HCT116 (cell line): Measurements from ENCODE around the gene HDAC8. TPM values are rescaled to one million over a fixed set of nuclear protein-coding genes. Genes with fewer than 3 reads are reported as not detected.

Experiments
- ATAC-seq: fragments of 200-7000 bp; cut with Tn5 transposase; 2 replicates; pipeline ENCODE4 v1.9.1; 2020; ENCODE audit warnings: mild to moderate bottlenecking, moderate library complexity
- BruUV-seq: library from RNA; stranded (reverse); fragments of 400-500 nt; replicated peaks from 2 replicates; lab custom pipeline; 2021; lab: Mats Ljungman, UMichigan
- CTCF ChIA-PET: fragments of 300-600 bp; sonication (Branson Sonifier 250); formaldehyde crosslinking; loops from one replicate; lab custom pipeline; 2021; ENCODE audit warnings: antibody characterized with exemption; lab: Charles Lee
- POLR2A ChIA-PET: fragments of 300-600, 350-600 bp; sonication (Branson Sonifier 250); formaldehyde crosslinking; loops from one replicate; lab custom pipeline; 2021; ENCODE audit warnings: antibody characterized with exemption; lab: Charles Lee
- RAD21 ChIA-PET, 2 experiments: fragments of 300-600 bp; sonication (Branson Sonifier 250); formaldehyde crosslinking; loops; one replicate each; lab custom pipeline; 2023; ENCODE audit warnings: low total read pairs in 2 of 2; ENCODE audit not compliant: uncharacterized antibody in 2 of 2, unreplicated experiment in 2 of 2, low non-redundant PET in 1 of 2; lab: Charles Lee
- DNase-seq: peaks from one replicate; pipeline ENCODE4 v3.0.0-alpha.2; 2010; ENCODE audit warnings: low read depth, low spot score
- H2AFZ ChIP-seq: fragments of 200-600 bp; shearing (Covaris generic), sonication (generic); 2 replicates; pipeline ENCODE4 v1.6.1; 2017; ENCODE audit warnings: low read depth, mixed run types, mixed read lengths, antibody characterized with exemption, low read length; ENCODE audit not compliant: poor library complexity, severe bottlenecking
- H3K27ac ChIP-seq: 2 replicates; pipeline ENCODE4 v1.5.1; 2012; ENCODE audit warnings: low read depth, low read length
- H3K27me3 ChIP-seq: fragments of 200-600 bp; sonication (generic); 2 replicates; pipeline ENCODE4 v1.6.1; 2016; ENCODE audit warnings: mixed run types, low read length, mixed read lengths; ENCODE audit not compliant: insufficient read depth
- H3K36me3 ChIP-seq, 2 experiments: fragments of 200-500 bp in 1 of 2; fragments of 200-600 bp in 1 of 2; sonication (Bioruptor generic) in 1 of 2; sonication (generic) in 1 of 2; 2 replicates each; pipeline versions ENCODE4 v1.5.1 to v1.6.1; 2014 to 2016; ENCODE audit warnings: low read length in 2 of 2, inconsistent platforms in 1 of 2, mixed read lengths in 1 of 2, mixed run types in 1 of 2; ENCODE audit not compliant: insufficient read depth in 2 of 2, control insufficient read depth in 1 of 2
- H3K4me1 ChIP-seq, 2 experiments: fragments of 200-600 bp in 1 of 2; sonication (generic) in 1 of 2; 2 replicates each; pipeline versions ENCODE4 v1.5.1 to v1.6.1; 2012 to 2017; ENCODE audit warnings: low read length in 2 of 2, inconsistent platforms in 1 of 2, mild to moderate bottlenecking in 1 of 2, mixed read lengths in 1 of 2, mixed run types in 1 of 2, moderate library complexity in 1 of 2; ENCODE audit not compliant: insufficient read depth in 2 of 2, control insufficient read depth in 1 of 2
- H3K4me2 ChIP-seq: fragments of 200-600 bp; sonication (generic); 2 replicates; pipeline ENCODE4 v1.6.1; 2017; ENCODE audit warnings: mixed run types, low read length, mixed read lengths
- H3K4me3 ChIP-seq, 2 experiments: fragments of 200-600 bp in 1 of 2; sonication (generic) in 1 of 2; replicated peaks in 1 of 2; 2 replicates each; pipeline ENCODE4 v1.5.1; 2011 to 2016; ENCODE audit warnings: low read length in 2 of 2, control low read depth in 1 of 2, low read depth in 1 of 2, mild to moderate bottlenecking in 1 of 2, mixed read lengths in 1 of 2, mixed run types in 1 of 2
- H3K79me2 ChIP-seq: fragments of 200-600 bp; sonication (generic); 2 replicates; pipeline ENCODE4 v1.6.1; 2017; ENCODE audit warnings: mild to moderate bottlenecking, mixed run types, low read length, moderate library complexity, mixed read lengths; ENCODE audit not compliant: insufficient read depth
- H3K9ac ChIP-seq: fragments of 200-600 bp; sonication (generic); 2 replicates; pipeline ENCODE4 v1.6.1; 2016; ENCODE audit warnings: low read length, mixed read lengths
- H3K9me2 ChIP-seq: fragments of 200-600 bp; sonication (generic), shearing (Covaris generic); 2 replicates; pipeline ENCODE4 v1.6.1; 2017; ENCODE audit warnings: mixed run types, mild to moderate bottlenecking, moderate library complexity; ENCODE audit not compliant: insufficient read depth
- H3K9me3 ChIP-seq, 2 experiments: fragments of 200-500 bp in 1 of 2; fragments of 200-600 bp in 1 of 2; sonication (Bioruptor generic) in 1 of 2; sonication (generic) in 1 of 2; 2 replicates each; pipeline ENCODE4 v1.6.1; 2014 to 2017; ENCODE audit warnings: low read length in 2 of 2, mixed read lengths in 2 of 2, inconsistent platforms in 1 of 2, low read depth in 1 of 2, mild to moderate bottlenecking in 1 of 2, mixed run types in 1 of 2, moderate library complexity in 1 of 2; ENCODE audit not compliant: control insufficient read depth in 1 of 2, insufficient read depth in 1 of 2
- H4K20me1 ChIP-seq: fragments of 200-600 bp; sonication (generic), shearing (Covaris generic); 2 replicates; pipeline ENCODE4 v1.6.1; 2017; ENCODE audit warnings: mixed run types, mild to moderate bottlenecking, moderate library complexity; ENCODE audit not compliant: insufficient read depth
- CBX3 ChIP-seq: IDR thresholded peaks from 2 replicates; pipeline ENCODE4 v1.6.1; 2012; ENCODE audit warnings: low read depth
- CEBPB ChIP-seq: IDR thresholded peaks from 2 replicates; pipeline ENCODE4 v1.6.1; 2012; ENCODE audit warnings: low read depth
- EGR1 ChIP-seq: IDR thresholded peaks from 2 replicates; pipeline ENCODE4 v1.6.1; 2012; ENCODE audit warnings: low read depth
- ELF1 ChIP-seq: IDR thresholded peaks from 2 replicates; pipeline ENCODE4 v1.6.1; 2012; ENCODE audit warnings: low read depth, borderline replicate concordance
- EZH2 ChIP-seq: fragments of 200-600 bp; sonication (generic); IDR thresholded peaks from 2 replicates; pipeline ENCODE4 v1.6.1; 2017; ENCODE audit warnings: antibody characterized with exemption, mixed run types
- EZH2phosphoT487 ChIP-seq: fragments of 200-600 bp; IDR thresholded peaks from 2 replicates; pipeline ENCODE4 v1.6.1; 2018; ENCODE audit warnings: antibody characterized with exemption, borderline replicate concordance
- JUND ChIP-seq: IDR thresholded peaks from 2 replicates; pipeline ENCODE4 v1.6.1; 2012
- POLR2A ChIP-seq: IDR thresholded peaks from 2 replicates; pipeline ENCODE4 v1.7.0; 2011; ENCODE audit warnings: borderline replicate concordance; ENCODE audit not compliant: insufficient read depth, insufficient read length; ENCODE audit errors: extremely low read depth
- POLR2AphosphoS5 ChIP-seq: IDR thresholded peaks from 2 replicates; pipeline ENCODE4 v1.6.1; 2011; ENCODE audit warnings: mild to moderate bottlenecking, low read depth, low read length, moderate library complexity
- RAD21 ChIP-seq: IDR thresholded peaks from 2 replicates; pipeline ENCODE4 v1.6.1; 2012; ENCODE audit warnings: low read depth, mild to moderate bottlenecking
- SIN3A ChIP-seq: IDR thresholded peaks from 2 replicates; pipeline ENCODE4 v1.6.1; 2012; ENCODE audit warnings: low read depth
- SP1 ChIP-seq: IDR thresholded peaks from 2 replicates; pipeline ENCODE4 v1.6.1; 2012; ENCODE audit warnings: low read depth
- SRF ChIP-seq: IDR thresholded peaks from 2 replicates; pipeline ENCODE4 v1.6.1; 2012; ENCODE audit warnings: low read depth
- TCF7L2 ChIP-seq: IDR thresholded peaks from 2 replicates; pipeline ENCODE4 v1.7.0; 2011; ENCODE audit warnings: borderline replicate concordance, inconsistent platforms; ENCODE audit not compliant: insufficient read depth, insufficient read length; ENCODE audit errors: extremely low read depth
- YY1 ChIP-seq: IDR thresholded peaks from 2 replicates; pipeline ENCODE4 v1.6.1; 2011; ENCODE audit warnings: low read length, low read depth, moderate library complexity, mild to moderate bottlenecking; ENCODE audit not compliant: insufficient replicate concordance; ENCODE audit errors: extremely low read depth
- ZNF274 ChIP-seq: fragments of 200-500 bp; sonication (Bioruptor generic); IDR thresholded peaks from 2 replicates; pipeline ENCODE4 v1.6.1; 2014; ENCODE audit warnings: mild to moderate bottlenecking, low read depth, low read length, inconsistent platforms
- intact Hi-C: fragments of 100-400 bp; cut with micrococcal nuclease; formaldehyde crosslinking; loops from 2 replicates; pipeline ENCODE4 v1.10.0; 2022
- total RNA-seq: library from RNA; stranded (reverse); gene quantifications from one replicate; pipeline ENCODE4 v1.2.1, GENCODE V29; 2021; ENCODE audit not compliant: unreplicated experiment
- TF ChIP-seq, protein P1 (sequence below): IDR thresholded peaks from 2 replicates; pipeline ENCODE4 v1.6.1; 2012; ENCODE audit warnings: low read depth
- TF ChIP-seq, protein P2 (sequence below): IDR thresholded peaks from 2 replicates; pipeline ENCODE4 v1.6.1; 2012
- TF ChIP-seq, protein P3 (sequence below): IDR thresholded peaks from 2 replicates; pipeline ENCODE4 v1.6.1; 2012
- TF ChIP-seq, protein P4 (sequence below): IDR thresholded peaks from 2 replicates; pipeline ENCODE4 v1.6.1; 2011; ENCODE audit warnings: mild to moderate bottlenecking, low read length, moderate library complexity; ENCODE audit not compliant: insufficient replicate concordance; ENCODE audit errors: extremely low read depth

Gene HDAC8
- total RNA-seq, 1 experiment from 2014 or later: 24.1 TPM

DNA sequence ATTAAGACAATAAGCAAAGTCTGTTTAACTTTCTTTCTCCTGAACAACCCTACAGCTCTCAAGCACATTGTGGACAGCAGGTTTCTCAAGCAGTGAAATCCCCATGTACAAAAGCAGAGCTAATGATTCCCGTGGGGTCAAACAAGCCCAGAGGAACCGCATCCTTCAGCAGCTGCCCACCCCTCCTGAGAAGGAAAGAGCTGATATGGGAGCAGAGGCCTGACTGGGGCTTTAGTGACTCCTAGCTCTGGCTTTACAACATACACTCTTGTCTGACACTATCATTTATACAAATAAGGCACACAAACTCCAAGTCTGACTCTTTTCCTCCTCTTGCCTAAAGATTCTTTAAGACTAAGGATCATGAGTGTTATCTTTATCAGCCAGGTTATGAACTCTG, 32.8 kb downstream of the HDAC8 start:
- Histone ChIP-seq H3K36me3 (no peaks in the 10 kb centered on the region; a peak in 1 of 4 replicates), H2AFZ (no peak overlapping the region), H4K20me1 (no peaks in the 10 kb centered on the region), H3K9ac (no peak overlapping the region), H3K27ac (no peak overlapping the region), H3K27me3 (no peaks in the 10 kb centered on the region), H3K79me2 (no peaks in the 10 kb centered on the region), H3K4me2 (no peak overlapping the region), H3K4me1 (no peaks in the 10 kb centered on the region), H3K9me3 (no peaks in the 10 kb centered on the region), H3K9me2 (no peaks in the 10 kb centered on the region), H3K4me3 (no peak overlapping the region)
- no TSS peak for BruUV-seq
- RAD21 ChIA-PET: interaction anchor here in 1 of 2 experiments (1.4 kb wide), 1 partner anchor 242 kb away, joined by 4 read pairs; no protein-coding TSS in a partner anchor
- TF ChIP-seq EGR1 (no peak), YY1 (no peak), RAD21 (no peak), POLR2A (no peak), CEBPB (no peak), SRF (no peak), ZNF274 (no peak), POLR2AphosphoS5 (no peak), SIN3A (no peak), TCF7L2 (no peak), JUND (no peak), EZH2phosphoT487 (no peak), ELF1 (no peak), EZH2 (no peak), CBX3 (no peak), SP1 (no peak)
- TF ChIP-seq, protein P1, sequence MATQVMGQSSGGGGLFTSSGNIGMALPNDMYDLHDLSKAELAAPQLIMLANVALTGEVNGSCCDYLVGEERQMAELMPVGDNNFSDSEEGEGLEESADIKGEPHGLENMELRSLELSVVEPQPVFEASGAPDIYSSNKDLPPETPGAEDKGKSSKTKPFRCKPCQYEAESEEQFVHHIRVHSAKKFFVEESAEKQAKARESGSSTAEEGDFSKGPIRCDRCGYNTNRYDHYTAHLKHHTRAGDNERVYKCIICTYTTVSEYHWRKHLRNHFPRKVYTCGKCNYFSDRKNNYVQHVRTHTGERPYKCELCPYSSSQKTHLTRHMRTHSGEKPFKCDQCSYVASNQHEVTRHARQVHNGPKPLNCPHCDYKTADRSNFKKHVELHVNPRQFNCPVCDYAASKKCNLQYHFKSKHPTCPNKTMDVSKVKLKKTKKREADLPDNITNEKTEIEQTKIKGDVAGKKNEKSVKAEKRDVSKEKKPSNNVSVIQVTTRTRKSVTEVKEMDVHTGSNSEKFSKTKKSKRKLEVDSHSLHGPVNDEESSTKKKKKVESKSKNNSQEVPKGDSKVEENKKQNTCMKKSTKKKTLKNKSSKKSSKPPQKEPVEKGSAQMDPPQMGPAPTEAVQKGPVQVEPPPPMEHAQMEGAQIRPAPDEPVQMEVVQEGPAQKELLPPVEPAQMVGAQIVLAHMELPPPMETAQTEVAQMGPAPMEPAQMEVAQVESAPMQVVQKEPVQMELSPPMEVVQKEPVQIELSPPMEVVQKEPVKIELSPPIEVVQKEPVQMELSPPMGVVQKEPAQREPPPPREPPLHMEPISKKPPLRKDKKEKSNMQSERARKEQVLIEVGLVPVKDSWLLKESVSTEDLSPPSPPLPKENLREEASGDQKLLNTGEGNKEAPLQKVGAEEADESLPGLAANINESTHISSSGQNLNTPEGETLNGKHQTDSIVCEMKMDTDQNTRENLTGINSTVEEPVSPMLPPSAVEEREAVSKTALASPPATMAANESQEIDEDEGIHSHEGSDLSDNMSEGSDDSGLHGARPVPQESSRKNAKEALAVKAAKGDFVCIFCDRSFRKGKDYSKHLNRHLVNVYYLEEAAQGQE: no peak
- TF ChIP-seq, protein P2, sequence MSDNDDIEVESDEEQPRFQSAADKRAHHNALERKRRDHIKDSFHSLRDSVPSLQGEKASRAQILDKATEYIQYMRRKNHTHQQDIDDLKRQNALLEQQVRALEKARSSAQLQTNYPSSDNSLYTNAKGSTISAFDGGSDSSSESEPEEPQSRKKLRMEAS: no peak
- TF ChIP-seq, protein P3, sequence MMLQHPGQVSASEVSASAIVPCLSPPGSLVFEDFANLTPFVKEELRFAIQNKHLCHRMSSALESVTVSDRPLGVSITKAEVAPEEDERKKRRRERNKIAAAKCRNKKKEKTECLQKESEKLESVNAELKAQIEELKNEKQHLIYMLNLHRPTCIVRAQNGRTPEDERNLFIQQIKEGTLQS: no peak
- TF ChIP-seq, protein P4, sequence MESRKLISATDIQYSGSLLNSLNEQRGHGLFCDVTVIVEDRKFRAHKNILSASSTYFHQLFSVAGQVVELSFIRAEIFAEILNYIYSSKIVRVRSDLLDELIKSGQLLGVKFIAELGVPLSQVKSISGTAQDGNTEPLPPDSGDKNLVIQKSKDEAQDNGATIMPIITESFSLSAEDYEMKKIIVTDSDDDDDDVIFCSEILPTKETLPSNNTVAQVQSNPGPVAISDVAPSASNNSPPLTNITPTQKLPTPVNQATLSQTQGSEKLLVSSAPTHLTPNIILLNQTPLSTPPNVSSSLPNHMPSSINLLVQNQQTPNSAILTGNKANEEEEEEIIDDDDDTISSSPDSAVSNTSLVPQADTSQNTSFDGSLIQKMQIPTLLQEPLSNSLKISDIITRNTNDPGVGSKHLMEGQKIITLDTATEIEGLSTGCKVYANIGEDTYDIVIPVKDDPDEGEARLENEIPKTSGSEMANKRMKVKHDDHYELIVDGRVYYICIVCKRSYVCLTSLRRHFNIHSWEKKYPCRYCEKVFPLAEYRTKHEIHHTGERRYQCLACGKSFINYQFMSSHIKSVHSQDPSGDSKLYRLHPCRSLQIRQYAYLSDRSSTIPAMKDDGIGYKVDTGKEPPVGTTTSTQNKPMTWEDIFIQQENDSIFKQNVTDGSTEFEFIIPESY: no peak
- intact Hi-C loops: loop anchor here (1.0 to 10.0 kb wide), 2 partner anchors 235 to 295 kb away; partner anchors contain the start of gene CITED1
- POLR2A ChIA-PET: interaction anchor here (1.0 kb wide), 1 partner anchor 263 kb away, joined by 3 read pairs; the partner anchor contains the start of gene RPS4X
- no peak for ATAC-seq
- CTCF ChIA-PET: interaction anchor here (1.0 to 1.4 kb wide), 3 partner anchors 242 to 521 kb away, joined by 3 to 6 read pairs (median 4); no protein-coding TSS in a partner anchor
- DNase-seq: no peak
